Astrocyte (in vitro differentiated cells and primary cell): ENCODE measurements around the gene DGKB. TPM values are rescaled to one million over a fixed set of nuclear protein-coding genes. Genes with fewer than 3 reads are reported as not detected.

Experiments used
- DNase-seq: peaks from one replicate; pipeline ENCODE4 v3.0.0-alpha.2; 2010; ENCODE audit warnings: low read depth
- FAIRE-seq: peaks from 2 replicates; lab custom pipeline; 2011; peaks lifted over from hg19 to GRCh38; lab: Jason Lieb, UNC
- H2AFZ ChIP-seq: 2 replicates; pipeline ENCODE4 v1.6.0; 2012; ENCODE audit warnings: low read depth, low read length, inconsistent platforms
- H3K27ac ChIP-seq: 2 replicates; pipeline ENCODE4 v1.5.1; 2011; ENCODE audit warnings: low read depth, low read length, inconsistent platforms
- H3K27me3 ChIP-seq: 2 replicates; pipeline ENCODE4 v1.6.0; 2011; ENCODE audit warnings: low read length, inconsistent platforms; ENCODE audit not compliant: insufficient read depth
- H3K36me3 ChIP-seq: 2 replicates; pipeline ENCODE4 v1.5.1; 2011; ENCODE audit warnings: low read length, inconsistent platforms; ENCODE audit not compliant: insufficient read depth
- H3K4me1 ChIP-seq: 2 replicates; pipeline ENCODE4 v1.5.1; 2011; ENCODE audit warnings: low read length, inconsistent platforms; ENCODE audit not compliant: insufficient read depth
- H3K4me2 ChIP-seq: 2 replicates; pipeline ENCODE4 v1.6.0; 2012; ENCODE audit warnings: low read length, inconsistent platforms
- H3K4me3 ChIP-seq: 2 replicates; pipeline ENCODE4 v1.5.1; 2011; ENCODE audit warnings: low read depth, mild to moderate bottlenecking, low read length, inconsistent platforms; ENCODE audit not compliant: insufficient read depth
- H3K79me2 ChIP-seq: 2 replicates; pipeline ENCODE4 v1.6.0; 2012; ENCODE audit warnings: mild to moderate bottlenecking, low read length, inconsistent platforms; ENCODE audit not compliant: insufficient read depth
- H3K9ac ChIP-seq: 2 replicates; pipeline ENCODE4 v1.6.0; 2012; ENCODE audit warnings: mild to moderate bottlenecking, low read length, inconsistent platforms
- H3K9me3 ChIP-seq: 2 replicates; pipeline ENCODE4 v1.5.1; 2012; ENCODE audit warnings: low read depth, mild to moderate bottlenecking, low read length, inconsistent platforms; ENCODE audit not compliant: insufficient read depth
- H4K20me1 ChIP-seq: 2 replicates; pipeline ENCODE4 v1.6.0; 2012; ENCODE audit warnings: low read length, inconsistent platforms; ENCODE audit not compliant: insufficient read depth
- H3K27ac Mint-ChIP-seq: one replicate; pipeline ENCODE4 v1.8.0; 2021; ENCODE audit warnings: mild to moderate bottlenecking, mixed read lengths; ENCODE audit not compliant: unreplicated experiment
- H3K27me3 Mint-ChIP-seq: one replicate; pipeline ENCODE4 v1.8.0; 2021; ENCODE audit warnings: low read depth, mixed read lengths; ENCODE audit not compliant: unreplicated experiment
- H3K36me3 Mint-ChIP-seq: one replicate; pipeline ENCODE4 v1.8.0; 2021; ENCODE audit warnings: low read depth, mixed read lengths; ENCODE audit not compliant: unreplicated experiment
- H3K4me1 Mint-ChIP-seq: one replicate; pipeline ENCODE4 v1.8.0; 2021; ENCODE audit warnings: low read depth, mixed read lengths; ENCODE audit not compliant: unreplicated experiment
- H3K4me3 Mint-ChIP-seq: one replicate; pipeline ENCODE4 v1.8.0; 2021; ENCODE audit warnings: mild to moderate bottlenecking, moderate library complexity, mixed read lengths; ENCODE audit not compliant: unreplicated experiment
- H3K9me3 Mint-ChIP-seq: one replicate; pipeline ENCODE4 v1.8.0; 2021; ENCODE audit warnings: mild to moderate bottlenecking, mixed read lengths; ENCODE audit not compliant: unreplicated experiment
- CTCF ChIP-seq: IDR thresholded peaks from 2 replicates; pipeline ENCODE4 v1.5.1; 2011; ENCODE audit warnings: low read depth, mild to moderate bottlenecking, inconsistent platforms, low read length, moderate library complexity; ENCODE audit not compliant: insufficient read depth
- EZH2 ChIP-seq: IDR thresholded peaks from 2 replicates; pipeline ENCODE4 v1.6.1; 2012; ENCODE audit warnings: mild to moderate bottlenecking, low read length, inconsistent platforms; ENCODE audit not compliant: insufficient read depth
- total RNA-seq: library from RNA; stranded (reverse); gene quantifications from 2 replicates; pipeline ENCODE4 v1.2.1, GENCODE V29; 2021

The DGKB gene
- total RNA-seq, 1 donor from 2014 or later, result 0.39 TPM

- Histone ChIP-seq H3K4me3 (no peak overlapping the region), H2AFZ (no peak overlapping the region), H3K27me3 (no peaks in the 10 kb centered on the region), H3K9me3 (no peaks in the 10 kb centered on the region), H4K20me1 (no peaks in the 10 kb centered on the region), H3K79me2 (no peaks in the 10 kb centered on the region), H3K27ac (no peak overlapping the region), H3K36me3 (no peaks in the 10 kb centered on the region), H3K9ac (no peak overlapping the region), H3K4me1 (no peaks in the 10 kb centered on the region), H3K4me2 (no peak overlapping the region)
- no peaks in the 10 kb centered on the region for H3K4me1 Mint-ChIP-seq
- TF ChIP-seq CTCF (no peak), EZH2 (no peak)
- no peaks in the 10 kb centered on the region for H3K27me3 Mint-ChIP-seq
- H3K4me3 Mint-ChIP-seq, result no peak overlapping the region
- FAIRE-seq, result no peak
- H3K27ac Mint-ChIP-seq, result no peak overlapping the region
- no peak for DNase-seq
- H3K36me3 Mint-ChIP-seq, result no peaks in the 10 kb centered on the region
- no peaks in the 10 kb centered on the region for H3K9me3 Mint-ChIP-seq
Observed at GRCh38 chr7:14505906-14506305, 396.6 kb downstream of the DGKB start.

GRCh38 chr7:14504134-14504533, 398.4 kb downstream of the DGKB start:
- no peak for FAIRE-seq
- no peaks in the 10 kb centered on the region for H3K27me3 Mint-ChIP-seq
- H3K9ac ChIP-seq, result no peak overlapping the region

More at GRCh38 chr7:14504134-14504533, 398.4 kb downstream of the DGKB start:
- Histone ChIP-seq H3K79me2 (no peaks in the 10 kb centered on the region), H3K4me1 (no peaks in the 10 kb centered on the region), H3K9me3 (no peaks in the 10 kb centered on the region), H3K4me3 (no peak overlapping the region), H3K36me3 (no peaks in the 10 kb centered on the region), H2AFZ (no peak overlapping the region), H3K4me2 (no peak overlapping the region), H3K27me3 (no peaks in the 10 kb centered on the region), H3K27ac (no peak overlapping the region), H4K20me1 (no peaks in the 10 kb centered on the region)
- Mint-ChIP-seq H3K4me1 (no peaks in the 10 kb centered on the region), H3K27ac (no peak overlapping the region), H3K9me3 (no peaks in the 10 kb centered on the region), H3K36me3 (no peaks in the 10 kb centered on the region), H3K4me3 (no peak overlapping the region)
- no peak for TF ChIP-seq EZH2
- TF ChIP-seq CTCF, result no peak
- no peak for DNase-seq
